SK-N-SH treated with all-trans-retinoic acid at 6 μM for 48 hours (cell line): Measurements from ENCODE around the gene UBASH3B.

ENCODE experiments used
- ARNTL ChIP-seq: fragments of 450-650 bp; formaldehyde crosslinking; IDR thresholded peaks from 2 replicates; pipeline ENCODE4 v1.5.0; 2020; ENCODE audit warnings: low read depth, mild to moderate bottlenecking, moderate library complexity, borderline replicate concordance
- POU6F1 ChIP-seq: fragments of 250-450 bp; sonication (Bioruptor Pico); IDR thresholded peaks from 2 replicates; pipeline ENCODE4 v1.8.0; 2021; ENCODE audit warnings: low read depth, mild to moderate bottlenecking, moderate library complexity, borderline replicate concordance
- PPARA ChIP-seq: fragments of 250-450 bp; sonication (Bioruptor Pico); IDR thresholded peaks from 2 replicates; pipeline ENCODE4 v1.5.0; 2020; ENCODE audit warnings: mild to moderate bottlenecking, borderline replicate concordance
- RARB ChIP-seq: fragments of 250-450 bp; sonication (Bioruptor Pico); IDR thresholded peaks from 2 replicates; pipeline ENCODE4 v1.8.0; 2021; ENCODE audit warnings: mild to moderate bottlenecking, moderate library complexity
- ZFP3 ChIP-seq: fragments of 250-450 bp; sonication (Bioruptor Pico); IDR thresholded peaks from 2 replicates; pipeline ENCODE4 v1.5.0; 2020; ENCODE audit warnings: mild to moderate bottlenecking, moderate library complexity
- ZNF565 ChIP-seq: fragments of 450-650 bp; formaldehyde crosslinking; conservative IDR thresholded peaks from 2 replicates; pipeline ENCODE4 v1.5.0; 2020; ENCODE audit warnings: low read depth, mild to moderate bottlenecking, moderate library complexity
- ZNF8 ChIP-seq: fragments of 450-650 bp; formaldehyde crosslinking; IDR thresholded peaks from 2 replicates; pipeline ENCODE4 v1.5.0; 2020; ENCODE audit warnings: mild to moderate bottlenecking, moderate library complexity

- TF ChIP-seq RARB (CRISPR knock-in tag) (no peak), ZFP3 (CRISPR knock-in tag) (no peak), POU6F1 (CRISPR knock-in tag) (no peak), PPARA (CRISPR knock-in tag) (no peak), ZNF8 (no peak), ARNTL (no peak), ZNF565 (CRISPR knock-in tag) (no peak)
These were observed 90.5 kb downstream of the UBASH3B start for GRCh38 chr11:122746050-122746478.
